Measurements from ENCODE around the gene NPAT. TPM values are rescaled to one million over a fixed set of nuclear protein-coding genes. Genes with fewer than 3 reads are reported as not detected.

NPAT gene
- total and polyA plus RNA-seq, 2 of the 13 experiments (the other 11 are each of a cell fraction or from before 2014, with no cell fraction given), result 4.4 to 11.2 TPM

GRCh38 chr11:108221911-108222573 lies 396 bp downstream of the NPAT start (continued):
- TF ChIP-seq ZNF407 (CRISPR knock-in tag; IDR thresholded peaks at IDR 0.05; ENCODE audit: not compliant biosample characterization) (no peak), GLMP (CRISPR knock-in tag; IDR thresholded peaks at IDR 0.05; ENCODE audit: borderline replicate concordance) (no peak), NFE2L2 (IDR thresholded peaks at IDR 0.05; ENCODE audit: low read length) (no peak), ZSCAN5A (CRISPR knock-in tag; IDR thresholded peaks at IDR 0.05; ENCODE audit: borderline replicate concordance) (no peak), EED (CRISPR knock-in tag; IDR thresholded peaks at IDR 0.05) (0 out of 2 replicates have a peak, but pooled peaks have one; percentile 39), RORA (CRISPR knock-in tag; IDR thresholded peaks at IDR 0.05) (no peak), BATF2 (CRISPR knock-in tag; IDR thresholded peaks at IDR 0.05) (no peak), HIC2 (CRISPR knock-in tag; IDR thresholded peaks at IDR 0.05; ENCODE audit: low read depth) (no peak), REST (IDR thresholded peaks at IDR 0.05; ENCODE audit: borderline replicate concordance in 1 of 2, low read depth in 1 of 2, low read length in 2 of 2) (0 out of 4 replicates have a peak, but pooled peaks of 1 of the 2 experiments have one; percentile 13), MLLT10 (CRISPR knock-in tag; IDR thresholded peaks at IDR 0.05) (no peak)

Data from HepG2 (cell line).